ENCODE data around the gene COX6A2.
"Not testable (repeated sequence)": the region's sequence is repeated elsewhere in the genome, so short reads cannot be mapped to it uniquely, and the experiment has no call there.

Gene COX6A2

DNA sequence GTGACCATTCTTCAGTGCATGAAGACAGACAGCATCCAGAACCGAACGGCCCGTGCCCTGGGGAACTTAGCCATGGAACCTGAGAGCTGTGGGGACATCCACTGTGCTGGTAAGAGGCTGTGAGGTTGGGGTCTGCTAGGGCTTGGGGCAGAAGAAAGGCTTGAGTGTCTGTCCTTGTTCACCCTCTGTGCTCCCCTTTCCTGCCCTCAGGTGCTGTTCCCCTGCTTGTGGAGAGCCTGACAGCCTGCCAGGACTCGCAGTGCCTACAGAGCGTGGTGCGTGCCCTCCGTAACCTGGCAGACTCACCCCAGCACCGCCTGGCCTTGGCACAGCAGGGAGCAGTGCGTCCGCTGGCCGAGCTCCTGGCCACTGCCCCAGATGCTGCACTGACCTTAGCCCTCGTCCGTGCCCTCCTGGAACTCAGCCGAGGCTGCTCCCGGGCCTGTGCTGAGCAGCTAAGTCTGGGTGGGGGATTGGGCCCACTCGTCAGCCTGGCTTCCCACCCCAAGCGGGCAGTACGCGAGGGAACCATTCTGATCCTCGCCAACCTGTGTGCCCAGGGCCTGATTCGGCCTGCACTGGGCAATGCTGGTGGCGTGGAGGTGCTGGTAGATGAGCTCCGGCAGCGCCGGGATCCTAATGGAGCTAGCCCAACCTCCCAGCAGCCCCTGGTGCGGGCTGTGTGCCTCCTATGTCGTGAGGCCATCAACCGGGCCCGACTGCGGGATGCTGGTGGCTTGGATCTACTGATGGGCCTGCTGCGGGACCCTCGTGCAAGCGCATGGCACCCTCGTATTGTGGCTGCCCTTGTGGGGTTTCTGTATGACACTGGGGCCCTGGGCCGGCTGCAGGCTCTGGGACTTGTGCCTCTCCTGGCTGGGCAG, 34.0 kb upstream of the COX6A2 start:
- no peak for DNase-seq (ENCODE audit: low spot score)

DNA sequence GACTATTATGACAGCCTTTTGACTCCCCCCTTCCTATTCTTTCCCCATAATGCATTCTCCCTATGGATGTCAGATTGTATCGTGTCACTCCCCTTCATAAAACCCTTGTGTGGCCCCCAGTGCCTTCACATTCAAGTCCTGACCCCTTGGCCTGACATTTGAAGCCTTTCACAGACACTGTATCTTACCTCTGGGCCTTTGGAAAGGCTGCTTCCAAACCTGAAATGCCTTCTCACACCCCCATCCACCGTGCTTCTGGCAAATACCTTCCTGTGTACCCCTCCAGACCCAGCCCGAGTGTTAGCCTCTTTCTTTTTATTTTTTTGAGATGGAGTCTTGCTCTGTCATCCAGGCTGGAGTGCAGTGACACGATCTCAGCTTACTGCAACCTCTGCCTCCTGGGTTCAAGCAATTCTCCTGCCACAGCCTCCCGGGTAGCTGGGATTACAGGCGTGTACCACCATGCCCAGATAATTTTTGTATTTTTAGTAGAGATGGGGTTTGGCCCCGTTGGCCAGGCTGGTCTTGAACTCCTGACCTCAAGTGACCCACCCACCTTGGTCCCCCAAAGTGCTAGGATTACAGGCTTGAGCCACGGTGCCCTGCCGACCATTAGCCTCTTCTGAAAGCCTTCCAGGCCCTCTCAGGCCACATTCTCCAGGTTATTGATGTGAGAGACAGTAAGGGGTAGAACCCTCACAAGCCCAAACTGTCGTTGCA, 33.2 kb upstream of the COX6A2 start:
- no peak for DNase-seq (ENCODE audit: low spot score)

DNA sequence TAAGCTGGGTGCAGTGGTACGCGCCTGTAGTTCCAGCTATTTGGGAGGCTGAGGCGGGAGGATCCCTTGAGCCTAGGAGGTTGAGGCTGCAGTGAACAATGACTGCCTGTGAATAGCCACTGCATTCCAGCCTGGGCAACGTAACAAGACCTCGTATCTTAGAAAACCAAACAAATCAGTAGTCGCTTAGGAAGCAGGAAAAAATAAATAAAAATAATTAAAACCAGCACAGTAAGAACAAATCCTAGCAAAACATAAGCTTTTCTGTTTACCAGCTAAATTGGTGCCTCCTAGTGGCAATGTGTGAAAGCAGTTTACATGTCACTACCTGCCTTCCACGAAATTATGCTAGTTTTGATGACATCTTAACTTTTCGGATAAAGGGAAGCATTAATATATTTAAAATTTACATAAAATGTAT, 32.4 kb upstream of the COX6A2 start:
- peak; percentile 68 for DNase-seq (ENCODE audit: low spot score)

DNA sequence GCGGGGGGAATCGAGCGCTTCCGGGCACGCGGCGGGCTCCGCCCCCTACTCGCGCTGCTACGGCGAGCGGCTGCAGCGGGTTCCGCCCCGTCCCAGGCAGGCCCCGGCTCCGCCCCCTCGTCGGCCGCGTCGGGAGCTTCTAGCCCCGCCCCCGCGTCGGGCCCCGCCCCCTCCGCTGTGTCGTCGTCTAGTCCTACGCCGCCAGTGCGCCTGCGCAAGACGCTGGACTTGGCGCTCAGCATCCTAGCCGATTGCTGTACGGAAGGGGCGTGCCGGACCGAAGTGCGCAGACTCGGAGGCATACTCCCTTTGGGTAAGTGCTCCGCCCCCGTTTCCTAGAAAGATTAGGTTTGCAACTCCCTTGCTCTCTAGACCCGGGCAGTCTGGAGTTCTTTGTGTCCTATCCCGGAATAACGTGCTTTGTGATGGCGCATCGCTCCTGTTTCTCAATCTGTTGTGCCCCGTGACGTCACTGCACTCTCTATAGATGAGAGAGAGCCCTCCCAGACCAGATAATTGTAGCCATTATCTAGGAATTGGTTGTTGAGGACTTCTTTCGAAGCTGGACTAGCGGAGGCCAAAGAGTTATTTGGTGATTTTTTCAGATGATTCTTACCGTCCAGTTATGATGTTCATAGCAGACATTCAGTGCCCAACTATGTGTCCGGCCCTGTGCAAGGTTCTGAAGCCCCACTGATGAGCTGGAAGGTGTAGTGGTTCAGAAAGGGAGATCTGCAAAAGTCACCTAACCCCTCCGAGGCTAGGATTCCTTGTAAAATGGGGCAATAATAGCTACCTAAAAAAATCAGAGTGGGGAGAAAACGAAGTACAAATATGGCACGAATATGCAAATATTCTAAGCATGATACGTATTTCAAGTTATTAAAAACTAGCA, 31.8 kb upstream of the COX6A2 start:
- DNase-seq (ENCODE audit: low spot score), result peak; percentile 100

DNA sequence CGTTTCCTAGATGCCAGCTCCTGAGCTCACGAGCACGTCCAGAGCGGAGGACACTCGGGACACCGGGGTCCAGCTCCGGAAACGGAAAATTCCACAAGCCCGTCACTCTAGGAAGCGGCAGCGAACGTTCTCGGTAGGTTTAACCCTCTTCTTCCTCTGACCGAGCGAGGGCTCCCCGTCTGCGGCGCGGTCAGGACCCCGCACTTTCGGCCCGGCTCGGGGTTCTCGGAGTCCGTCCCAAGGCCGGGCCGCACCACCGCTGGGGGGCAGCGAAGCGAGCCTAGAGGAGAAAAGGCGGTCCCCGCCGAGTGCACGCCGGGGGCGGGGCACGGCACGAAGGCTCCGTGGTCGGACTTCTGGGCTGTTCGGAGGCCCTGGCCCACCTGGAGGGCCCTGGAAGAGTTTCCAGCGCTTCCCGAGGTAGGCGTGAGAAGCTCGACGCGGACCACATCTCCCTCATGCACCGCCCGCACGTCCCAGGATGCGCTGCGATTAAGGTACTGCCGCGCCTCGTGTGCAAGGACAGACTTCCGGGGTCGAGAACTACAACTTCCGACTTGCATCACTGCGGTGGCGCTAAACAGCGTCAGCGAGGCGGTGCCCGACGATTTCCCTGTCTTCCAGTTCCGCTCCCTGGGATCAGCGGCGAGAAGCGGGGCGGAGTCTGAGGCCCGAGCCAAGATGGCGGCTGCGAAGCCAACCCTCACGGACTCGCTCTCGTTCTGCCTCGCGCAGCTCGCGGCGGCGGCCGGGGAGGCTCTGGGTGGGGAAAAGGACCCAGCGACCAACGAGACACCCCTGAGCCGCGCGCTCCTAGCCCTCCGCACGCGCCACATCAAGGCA, 30.9 kb upstream of the COX6A2 start, which contains the start of gene ARMC5:
TSS of gene ARMC5 (plus strand) at position 658 of the 843 bp plus-strand sequence. CDS start at position 682, 24 bp downstream.
- DNase-seq (ENCODE audit: low spot score), result peak; percentile 98

DNA sequence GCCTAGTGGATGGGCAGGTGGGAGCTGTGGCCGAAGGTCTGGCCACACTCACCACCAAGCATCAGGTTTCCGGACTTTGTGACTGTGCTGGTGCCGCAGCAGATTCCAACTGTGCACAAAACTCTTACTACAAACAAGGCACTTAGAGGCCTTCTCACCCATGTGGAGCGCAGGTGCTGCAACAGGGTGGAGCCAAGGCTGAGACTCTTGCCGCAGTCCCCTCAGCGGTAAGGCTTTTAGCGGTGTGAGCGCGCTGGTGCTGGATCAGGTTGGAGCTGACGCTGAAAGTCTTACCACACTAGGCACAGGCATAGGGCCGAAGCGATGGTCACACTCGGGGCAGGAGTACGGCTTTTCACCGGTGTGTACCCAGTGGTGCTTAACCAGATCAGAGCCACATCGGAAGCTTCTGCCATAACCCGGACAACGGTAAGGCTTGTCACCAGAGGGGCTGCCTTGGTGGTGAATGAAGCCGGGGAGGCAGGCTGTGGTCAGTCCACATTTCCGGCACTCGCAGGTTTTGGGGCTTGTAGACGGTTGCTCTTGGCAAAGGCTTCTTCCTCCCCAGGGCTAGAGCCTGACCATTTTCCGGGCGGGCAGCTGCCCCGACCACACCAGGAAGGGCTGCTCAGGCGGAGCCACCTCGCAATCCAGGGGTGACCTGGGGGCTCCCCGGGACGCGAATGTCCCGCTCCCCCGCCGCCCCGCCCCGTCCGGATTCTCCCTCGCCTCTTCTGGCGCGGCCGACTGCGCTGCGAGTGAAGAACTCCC, 30.1 kb upstream of the COX6A2 start:
- DNase-seq (ENCODE audit: low spot score), result peak; percentile 76

DNA sequence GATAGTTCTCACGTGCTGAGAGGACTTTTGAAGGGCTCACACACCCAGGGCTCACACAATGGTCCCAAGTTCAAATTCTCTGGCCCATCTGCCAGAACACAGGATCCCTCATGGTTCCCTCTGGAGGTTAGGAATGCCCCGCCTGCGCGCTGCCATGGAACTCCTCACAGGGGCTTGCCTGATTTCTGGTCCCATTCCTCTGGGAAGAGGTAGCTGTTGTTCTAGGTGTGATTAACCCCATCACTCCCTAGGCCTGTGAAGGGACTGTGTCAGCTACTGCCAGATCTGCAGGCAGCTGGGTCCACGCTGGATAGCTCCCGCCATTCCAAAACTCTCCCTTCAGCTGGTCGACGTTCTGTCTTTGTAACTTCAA, 28.8 kb upstream of the COX6A2 start:
- no peak for DNase-seq (ENCODE audit: low spot score)

DNA sequence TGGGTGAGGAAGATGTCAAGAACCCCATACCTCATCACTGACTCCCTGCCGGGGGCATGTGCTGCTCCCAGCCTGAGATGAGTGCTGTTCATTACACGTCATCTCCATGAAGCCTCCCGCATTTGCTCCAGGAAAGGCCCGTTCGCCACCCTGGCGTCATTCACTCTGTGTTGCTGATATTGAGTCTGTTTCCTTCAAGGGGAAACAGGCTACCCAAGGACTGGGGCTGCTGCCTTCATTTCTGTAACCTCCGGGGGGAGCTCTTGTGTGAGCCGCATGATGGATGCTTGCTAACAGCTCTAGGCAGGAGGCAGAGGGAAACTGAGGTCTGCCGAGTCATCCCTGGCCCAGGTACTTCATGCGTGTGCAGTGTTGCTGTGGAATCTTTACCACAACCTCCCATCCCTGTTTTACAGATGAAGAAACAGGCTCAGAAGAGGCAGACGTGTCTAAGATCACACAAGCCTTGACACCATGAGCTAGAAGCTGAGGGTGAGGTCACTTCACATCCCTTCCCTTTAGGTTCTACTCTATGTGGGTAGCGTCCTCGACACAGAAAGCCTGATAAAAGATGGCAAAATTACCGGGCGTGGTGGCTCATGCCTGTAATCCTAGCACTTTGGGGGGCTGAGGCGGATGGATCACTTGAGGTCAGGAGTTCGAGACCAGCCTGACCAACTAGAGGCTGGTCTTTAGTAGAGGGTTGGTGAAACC, 27.6 kb upstream of the COX6A2 start:
- peak; percentile 32 for DNase-seq (ENCODE audit: low spot score)

DNA sequence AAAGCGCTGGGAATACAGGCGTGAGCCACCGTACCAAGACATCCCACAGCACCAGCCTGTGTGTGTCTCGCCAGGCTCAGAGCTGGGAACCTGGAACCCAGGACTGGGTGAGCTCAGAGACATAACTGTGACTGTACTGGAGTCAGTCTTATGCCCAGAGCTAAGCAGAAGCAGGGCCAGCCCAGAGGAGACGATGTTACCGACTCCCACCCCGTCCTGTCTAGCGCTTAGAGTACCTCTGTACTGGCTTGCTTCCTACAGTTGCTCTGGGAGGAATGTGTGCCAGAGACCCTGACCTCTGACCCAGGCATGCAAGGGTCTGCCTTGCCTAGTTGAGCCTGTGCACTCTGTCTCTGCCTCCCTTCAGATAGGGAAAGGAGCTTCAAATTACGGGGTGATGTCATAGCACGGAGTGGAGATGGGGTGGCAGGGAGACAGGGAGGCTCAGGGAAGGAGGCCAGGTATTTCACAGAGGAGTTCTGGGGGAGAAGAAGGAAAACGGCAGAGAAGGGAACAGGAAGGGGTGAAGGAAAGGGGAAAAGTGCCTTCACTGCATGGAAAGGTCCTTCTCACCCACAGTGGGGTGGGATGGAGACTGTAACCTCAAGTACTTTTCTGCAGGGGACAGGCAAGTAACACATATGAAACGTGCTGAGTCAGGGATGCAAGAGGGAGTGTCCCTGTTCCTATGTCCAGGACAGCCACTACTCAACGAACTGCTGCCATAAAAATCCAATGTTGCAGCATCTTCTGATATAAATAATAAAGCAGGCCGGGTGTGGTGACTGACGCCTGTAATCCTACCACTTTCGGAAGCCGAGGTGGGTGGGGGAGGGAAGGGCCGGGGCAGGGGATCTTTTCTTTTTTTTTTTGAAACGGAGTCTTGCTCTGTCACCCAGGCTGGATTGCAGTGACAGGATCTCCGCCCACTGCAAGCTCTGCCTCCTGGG, 25.4 kb upstream of the COX6A2 start:
- DNase-seq (ENCODE audit: low spot score), result peak; percentile 31

DNA sequence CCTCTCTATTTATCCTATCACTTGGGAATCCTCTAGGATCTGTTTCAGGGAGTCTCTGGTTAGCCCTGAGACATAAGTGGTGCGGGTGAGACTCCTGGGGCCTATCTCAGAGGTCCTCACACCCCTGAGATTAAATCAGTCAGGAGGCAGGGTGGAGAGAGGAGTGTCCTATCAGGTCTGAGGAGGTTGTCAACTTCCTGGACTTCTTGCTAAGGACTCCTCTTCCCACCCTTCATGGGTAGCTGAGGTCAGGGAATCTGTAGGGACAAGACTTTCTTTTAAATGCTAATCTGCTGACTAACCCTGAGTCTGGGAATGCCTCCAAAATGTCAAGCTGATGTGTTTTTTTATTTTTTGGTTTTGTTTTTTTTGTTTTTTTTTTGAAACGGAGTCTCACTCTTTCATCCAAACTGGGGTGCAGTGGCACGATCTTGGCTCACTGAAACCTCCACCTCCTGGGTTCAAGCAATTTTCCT, 24.5 kb upstream of the COX6A2 start:
- DNase-seq (ENCODE audit: low spot score), result peak; percentile 60

DNA sequence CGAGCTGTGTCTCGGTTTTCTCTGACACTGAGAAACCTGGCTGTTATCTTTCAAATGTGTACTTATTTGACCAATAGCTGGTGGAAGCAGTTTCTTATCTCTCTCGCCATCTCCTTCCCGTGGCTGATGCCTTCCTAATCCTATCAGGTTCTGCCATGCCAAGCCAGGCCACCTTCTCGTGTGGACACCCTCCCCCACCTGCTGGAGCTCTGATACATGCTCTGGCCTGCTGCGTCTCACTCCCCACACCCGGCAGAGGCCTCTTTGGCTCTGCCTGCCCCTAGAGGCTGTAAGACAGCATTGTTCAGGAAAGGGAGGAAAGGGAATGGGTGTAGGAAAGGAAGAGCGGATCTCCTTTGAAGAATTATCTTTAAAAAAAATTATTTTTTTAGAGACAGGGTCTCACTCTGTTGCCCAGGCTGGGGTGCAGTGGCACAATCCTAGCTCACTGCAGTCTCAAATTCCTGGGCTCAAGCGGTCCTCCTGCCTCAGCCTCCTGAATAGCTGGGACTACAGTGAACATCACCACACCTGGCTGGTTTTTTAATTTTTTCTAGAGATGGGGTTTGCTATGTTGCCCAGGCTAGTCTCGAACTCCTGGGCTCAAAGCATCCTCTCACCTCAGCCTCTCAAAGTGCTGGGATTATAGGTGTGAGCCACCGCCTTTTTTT, 23.7 kb upstream of the COX6A2 start:
- peak; percentile 87 for DNase-seq (ENCODE audit: low spot score)

DNA sequence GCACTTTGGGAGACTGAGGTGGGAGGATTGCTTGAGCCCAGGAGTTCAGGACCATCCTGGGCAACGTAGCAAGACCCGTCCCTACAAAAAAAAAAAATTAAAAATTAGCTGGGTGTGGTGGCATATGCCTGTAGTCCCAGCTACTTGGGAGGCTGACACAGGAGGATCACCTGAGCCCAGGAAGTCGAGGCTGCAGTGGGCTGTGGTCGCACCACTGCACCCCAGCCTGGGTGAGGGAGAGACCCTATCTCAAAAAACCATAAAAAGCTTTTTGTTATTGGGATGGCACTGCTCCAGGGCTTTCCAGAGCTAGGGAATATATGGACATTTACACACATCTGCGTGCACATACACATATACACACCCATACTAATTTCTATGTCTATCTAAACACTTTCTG, 23.0 kb upstream of the COX6A2 start:
- DNase-seq (ENCODE audit: low spot score), result no peak

DNA sequence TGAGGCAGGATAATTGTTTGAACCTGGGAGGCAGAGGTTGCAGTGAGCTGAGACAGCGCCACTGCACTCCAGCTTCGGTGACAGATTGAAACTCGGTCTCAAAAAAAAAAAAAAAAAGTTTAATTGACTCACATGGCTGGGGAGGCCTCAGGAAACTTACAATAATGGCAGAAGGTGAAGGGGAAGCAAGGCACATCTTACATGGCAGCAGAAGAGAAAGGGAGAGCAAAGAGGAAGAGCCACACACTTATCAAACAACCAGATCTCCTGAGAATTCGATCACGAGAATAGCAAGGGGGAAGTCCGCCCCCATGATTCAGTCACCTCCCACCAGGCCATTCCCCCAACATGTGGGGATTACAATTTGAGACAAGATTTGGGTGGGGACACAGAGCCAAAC, 17.8 kb upstream of the COX6A2 start:
- not testable (repeated sequence) for DNase-seq (ENCODE audit: low spot score)

DNA sequence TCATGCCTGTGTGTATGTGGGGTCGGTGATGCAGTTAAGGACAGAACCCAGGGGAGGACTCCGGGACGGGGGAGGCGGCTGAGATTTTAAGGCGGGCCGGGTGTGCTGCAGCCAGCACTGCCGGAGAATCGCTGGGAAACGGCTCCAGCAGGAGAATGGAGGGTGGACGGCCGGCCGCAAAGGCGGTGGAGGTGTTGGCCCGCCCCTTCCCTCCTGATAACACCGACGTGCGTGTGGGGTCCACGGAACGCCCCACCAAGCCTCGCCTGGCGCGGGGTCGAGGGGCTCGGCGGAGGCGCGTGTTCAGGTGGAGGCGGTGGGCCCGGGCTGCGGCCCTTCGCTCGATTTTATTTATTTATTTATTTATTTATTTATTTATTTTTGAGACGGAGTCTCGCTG, 13.8 kb upstream of the COX6A2 start:
- DNase-seq (ENCODE audit: low spot score), result no peak

DNA sequence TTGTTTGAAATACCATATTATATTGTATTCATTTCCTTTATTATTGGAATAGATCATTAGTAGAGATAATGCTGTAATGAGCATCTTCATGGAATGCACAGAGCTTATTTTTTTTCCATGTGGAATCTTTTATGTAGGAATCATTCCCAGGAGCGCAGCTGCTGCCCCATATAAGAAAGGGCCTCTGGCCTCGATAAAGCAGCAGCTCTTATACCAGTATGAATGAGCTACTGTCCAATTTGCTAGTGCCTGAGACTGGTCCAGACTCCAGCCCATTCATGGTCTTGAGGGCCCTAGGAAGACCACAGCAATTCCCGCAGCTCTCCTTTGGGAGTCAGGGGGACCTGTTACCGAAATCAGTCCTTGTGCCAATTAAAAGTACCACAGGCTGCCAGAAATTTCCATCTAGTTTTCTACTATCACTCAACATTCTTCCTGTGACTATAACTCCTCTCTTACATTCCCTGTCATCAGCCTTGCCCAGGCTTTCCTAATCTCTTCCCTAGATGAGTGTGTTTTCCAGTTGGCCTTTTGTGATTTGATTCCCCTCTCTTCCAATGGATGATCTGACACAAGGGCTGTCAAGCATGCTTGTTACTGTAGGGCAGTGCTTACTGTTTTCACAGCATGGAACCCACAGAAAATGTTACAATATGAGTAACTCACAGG, 12.5 kb upstream of the COX6A2 start:
- DNase-seq (ENCODE audit: low spot score), result no peak

DNA sequence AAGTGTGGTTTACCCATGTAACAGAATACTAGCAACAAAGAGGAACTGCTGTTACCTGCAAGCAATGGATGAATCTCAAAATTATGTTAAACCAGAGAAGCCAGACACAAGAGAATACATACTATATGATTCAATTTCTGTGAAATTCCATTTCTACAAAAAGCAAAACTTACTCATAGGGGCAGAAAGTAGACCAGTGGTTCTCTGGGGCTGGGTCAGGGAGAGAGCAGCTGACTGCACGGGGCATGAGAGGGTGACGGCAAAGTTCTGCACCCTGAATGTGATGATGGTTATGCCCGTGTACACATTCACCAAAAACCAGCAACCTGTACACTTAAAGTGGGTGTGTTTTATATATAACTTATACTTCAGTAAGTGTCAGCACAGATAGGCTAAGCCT, 11.4 kb upstream of the COX6A2 start:
- DNase-seq (ENCODE audit: low spot score), result no peak

DNA sequence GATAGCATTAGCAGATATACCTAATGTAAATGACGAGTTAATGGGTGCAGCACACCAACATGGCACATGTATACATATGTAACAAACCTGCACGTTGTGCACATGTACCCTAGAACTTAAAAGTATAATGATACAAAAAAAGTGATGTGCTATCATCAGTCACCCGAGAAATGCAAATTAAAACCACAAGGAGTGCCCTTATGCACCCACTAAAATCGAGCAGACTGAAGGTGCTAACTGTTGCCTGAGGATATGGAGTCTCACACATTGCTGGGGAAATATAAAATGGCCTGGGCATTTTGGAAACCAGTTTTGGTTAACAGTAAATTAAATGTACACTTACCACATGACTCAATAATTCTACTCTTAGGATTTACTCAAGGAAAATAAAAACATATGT, 10.9 kb upstream of the COX6A2 start:
- not testable (repeated sequence) for DNase-seq (ENCODE audit: low spot score)

Measured in RKO (cell line).